Lower leg skin (tissue), 4 donors: ENCODE measurements around the gene CDCA5. TPM values are rescaled to one million over a fixed set of nuclear protein-coding genes. Genes with fewer than 3 reads are reported as not detected.

Source experiments
- DNase-seq, 2 donors: peaks; one replicate each; pipeline ENCODE4 v3.0.0-alpha.2; 2019; ENCODE audit warnings: low spot score in 2 of 2
- H3K4me3 ChIP-seq: fragments of 200-600 bp; sonication (generic); 2 replicates; pipeline ENCODE4 v1.5.1; 2017; ENCODE audit warnings: mild to moderate bottlenecking, low read depth; ENCODE audit not compliant: poor library complexity, severe bottlenecking
- POLR2A ChIP-seq, 2 donors: fragments of 450-650 bp; IDR thresholded peaks; one replicate each; pipeline ENCODE4 v1.6.1; 2016 to 2017; ENCODE audit warnings: antibody characterized with exemption in 2 of 2, mild to moderate bottlenecking in 1 of 2, moderate library complexity in 1 of 2
- WGBS, 2 donors: methylation state at CpG; one replicate each; pipeline ENCODE4 v1.1.5; 2018; 5-methylcytosine and 5-hydroxymethylcytosine counted together
- intact Hi-C: fragments of 100-400 bp; cut with DNase I; formaldehyde crosslinking; loops from one replicate; pipeline ENCODE4 v1.15.0; 2023; ENCODE audit warnings: low total_unique reads
- total RNA-seq, 4 donors: library from RNA; depleted of rRNA; stranded (reverse); fragments of >200 nt; gene quantifications; one replicate each; pipeline ENCODE4 v1.1.0, GENCODE V29; 2016
- TF ChIP-seq, protein P1 (sequence below), 3 donors: fragments of 450-650 bp; IDR thresholded peaks; one replicate each; pipeline ENCODE4 v1.5.1; 2016; ENCODE audit warnings: antibody characterized with exemption in 3 of 3, mild to moderate bottlenecking in 3 of 3, moderate library complexity in 2 of 3

CDCA5 gene
- total RNA-seq, 4 donors from 2014 or later = 1.0 to 2.4 (median 1.7) TPM

DNA sequence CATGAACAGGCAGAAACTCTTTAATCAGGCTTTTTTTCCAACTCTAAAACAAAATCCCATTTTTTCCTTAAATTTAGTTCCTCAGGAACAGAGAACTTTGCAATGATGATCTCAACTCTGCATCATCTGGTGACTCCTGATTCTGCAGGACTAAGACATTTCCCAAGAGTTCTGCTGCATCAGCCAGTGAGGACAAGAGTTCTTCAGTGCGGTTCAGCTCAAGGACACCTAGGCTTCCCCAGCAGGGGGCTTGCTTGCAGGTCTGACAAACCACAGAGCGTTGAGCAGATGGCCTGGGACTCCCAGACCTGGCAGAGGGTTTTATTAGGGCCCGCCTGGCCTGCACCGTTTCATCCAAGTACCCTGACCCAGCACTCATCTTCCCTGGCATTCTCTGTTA, 6.4 kb downstream of the CDCA5 start:
- 76 to 77% methylated on average over 4 of the region's 4 CpGs for WGBS, 2 donors
- H3K4me3 ChIP-seq = no peak overlapping the region
- TF ChIP-seq, protein P1, sequence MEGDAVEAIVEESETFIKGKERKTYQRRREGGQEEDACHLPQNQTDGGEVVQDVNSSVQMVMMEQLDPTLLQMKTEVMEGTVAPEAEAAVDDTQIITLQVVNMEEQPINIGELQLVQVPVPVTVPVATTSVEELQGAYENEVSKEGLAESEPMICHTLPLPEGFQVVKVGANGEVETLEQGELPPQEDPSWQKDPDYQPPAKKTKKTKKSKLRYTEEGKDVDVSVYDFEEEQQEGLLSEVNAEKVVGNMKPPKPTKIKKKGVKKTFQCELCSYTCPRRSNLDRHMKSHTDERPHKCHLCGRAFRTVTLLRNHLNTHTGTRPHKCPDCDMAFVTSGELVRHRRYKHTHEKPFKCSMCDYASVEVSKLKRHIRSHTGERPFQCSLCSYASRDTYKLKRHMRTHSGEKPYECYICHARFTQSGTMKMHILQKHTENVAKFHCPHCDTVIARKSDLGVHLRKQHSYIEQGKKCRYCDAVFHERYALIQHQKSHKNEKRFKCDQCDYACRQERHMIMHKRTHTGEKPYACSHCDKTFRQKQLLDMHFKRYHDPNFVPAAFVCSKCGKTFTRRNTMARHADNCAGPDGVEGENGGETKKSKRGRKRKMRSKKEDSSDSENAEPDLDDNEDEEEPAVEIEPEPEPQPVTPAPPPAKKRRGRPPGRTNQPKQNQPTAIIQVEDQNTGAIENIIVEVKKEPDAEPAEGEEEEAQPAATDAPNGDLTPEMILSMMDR (IDR thresholded peaks at IDR 0.05) = no peak
- no peak for TF ChIP-seq POLR2A (IDR thresholded peaks at IDR 0.05)
- DNase-seq = no peak
- intact Hi-C loops = no loop called here

DNA sequence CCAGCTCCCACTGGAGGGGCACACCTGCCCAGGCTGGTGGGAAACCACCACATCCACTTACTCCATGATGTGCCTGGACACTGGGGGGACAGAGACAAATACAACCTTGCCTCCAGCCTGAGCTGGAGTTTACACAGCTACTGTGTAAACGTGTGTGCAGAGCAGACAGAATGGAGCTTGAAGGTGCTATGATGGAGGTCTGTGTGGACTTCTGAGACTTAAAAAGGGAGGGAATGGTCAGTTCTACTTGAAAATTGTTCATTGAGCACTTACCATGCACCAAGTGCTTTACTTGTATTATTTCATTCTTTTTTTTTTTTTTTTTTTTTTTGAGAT, 11.2 kb downstream of the CDCA5 start:
- DNase-seq = no peak
- H3K4me3 ChIP-seq = no peak overlapping the region
- TF ChIP-seq, protein P1 (IDR thresholded peaks at IDR 0.05) = no peak
- TF ChIP-seq POLR2A (IDR thresholded peaks at IDR 0.05) = no peak
- 55 to 62% methylated on average over 1 of the region's 1 CpG for WGBS, 2 donors
- intact Hi-C loops = no loop called here

DNA sequence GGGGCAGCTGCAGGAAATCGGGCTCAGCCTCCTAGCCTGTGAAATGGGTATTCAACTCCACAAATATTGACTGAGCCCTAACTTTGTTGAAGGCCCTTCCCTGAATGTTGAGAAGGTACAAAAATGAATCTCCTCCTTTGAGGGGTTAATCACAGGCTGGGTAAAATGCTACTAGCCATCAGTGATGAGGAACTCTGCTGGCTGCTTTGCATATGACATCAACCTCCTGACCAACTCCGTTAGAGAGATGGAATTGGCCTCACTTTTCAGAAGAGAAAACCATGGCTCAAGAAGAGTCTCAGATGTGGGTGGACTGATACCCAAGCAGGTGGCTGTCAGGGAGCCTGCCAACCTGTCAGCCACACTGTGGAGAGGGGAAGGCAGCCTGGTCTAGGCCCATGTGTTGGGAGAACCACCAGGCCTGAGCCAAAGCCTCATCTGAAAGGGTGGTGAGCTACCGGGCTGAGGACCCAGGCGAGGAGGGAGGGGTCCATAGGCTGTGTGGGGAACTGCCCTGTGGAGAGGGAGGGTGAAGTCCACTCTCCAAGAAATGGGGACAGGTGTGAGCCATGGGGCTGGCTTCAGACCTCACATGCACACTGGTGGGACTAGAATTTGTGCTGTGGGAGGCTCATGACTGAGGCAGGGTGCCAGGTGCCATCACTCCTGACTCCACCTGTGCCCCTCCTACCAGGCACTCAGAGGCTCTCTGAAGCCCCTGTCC, 11.8 kb downstream of the CDCA5 start:
- intact Hi-C loops = no loop called here
- no peak overlapping the region for H3K4me3 ChIP-seq

DNA sequence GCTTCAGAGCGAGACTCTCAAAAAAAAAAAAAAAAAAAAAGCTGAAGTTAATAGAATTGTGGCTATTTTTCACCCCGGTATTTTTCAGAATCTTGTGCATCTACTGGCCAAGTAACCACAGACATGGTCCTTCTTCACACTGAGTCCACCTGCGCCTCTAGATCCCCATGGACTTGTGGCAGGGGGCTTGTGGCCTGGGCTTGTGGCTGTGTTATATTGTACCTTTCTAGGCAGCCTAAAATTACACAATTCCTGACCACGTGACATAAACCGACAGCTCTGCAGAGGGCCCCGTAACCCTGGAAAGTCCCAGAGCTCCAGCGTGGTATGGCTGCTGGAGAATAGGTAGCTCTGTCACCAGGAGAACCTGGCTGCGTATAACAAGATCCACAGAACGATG, 14.6 kb downstream of the CDCA5 start:
- TF ChIP-seq POLR2A (IDR thresholded peaks at IDR 0.05) = no peak
- TF ChIP-seq, protein P1 (IDR thresholded peaks at IDR 0.05) = no peak
- H3K4me3 ChIP-seq = no peak overlapping the region
- WGBS, 2 donors = 60 to 63% methylated on average over 9 of the region's 9 CpGs
- DNase-seq = no peak
- intact Hi-C loops = no loop called here

More for the DNA sequence above, 11.8 kb downstream of the CDCA5 start:
- TF ChIP-seq POLR2A (IDR thresholded peaks at IDR 0.05) = no peak
- TF ChIP-seq, protein P1 (IDR thresholded peaks at IDR 0.05) = no peak
- WGBS, 2 donors = 53 to 84% methylated on average over 4 of the region's 4 CpGs
- DNase-seq = no peak

DNA sequence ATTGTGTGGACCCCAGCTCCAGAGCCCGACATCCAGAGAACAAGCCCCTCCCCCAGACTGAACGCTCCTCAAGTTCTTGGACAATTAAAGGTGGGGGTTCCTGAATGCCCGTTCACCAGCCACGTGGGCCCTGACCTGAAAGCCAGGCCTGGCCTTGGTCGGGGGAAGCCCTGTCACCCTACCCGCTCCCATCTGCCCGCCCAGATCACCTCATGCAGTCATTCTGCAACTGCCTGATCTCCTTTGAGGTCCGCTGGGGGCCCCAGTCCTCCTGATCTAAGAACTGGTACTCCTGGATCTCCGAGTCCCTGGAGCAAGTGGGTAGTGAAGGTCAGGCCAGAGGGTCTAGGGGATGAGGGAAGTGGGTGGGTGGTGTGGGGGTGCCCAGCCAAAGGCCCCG, 16.4 kb downstream of the CDCA5 start:
- no peak for TF ChIP-seq POLR2A (IDR thresholded peaks at IDR 0.05)
- TF ChIP-seq, protein P1 (IDR thresholded peaks at IDR 0.05) = no peak
- 89 to 91% methylated on average over 8 of the region's 10 CpGs for WGBS, 2 donors

DNA sequence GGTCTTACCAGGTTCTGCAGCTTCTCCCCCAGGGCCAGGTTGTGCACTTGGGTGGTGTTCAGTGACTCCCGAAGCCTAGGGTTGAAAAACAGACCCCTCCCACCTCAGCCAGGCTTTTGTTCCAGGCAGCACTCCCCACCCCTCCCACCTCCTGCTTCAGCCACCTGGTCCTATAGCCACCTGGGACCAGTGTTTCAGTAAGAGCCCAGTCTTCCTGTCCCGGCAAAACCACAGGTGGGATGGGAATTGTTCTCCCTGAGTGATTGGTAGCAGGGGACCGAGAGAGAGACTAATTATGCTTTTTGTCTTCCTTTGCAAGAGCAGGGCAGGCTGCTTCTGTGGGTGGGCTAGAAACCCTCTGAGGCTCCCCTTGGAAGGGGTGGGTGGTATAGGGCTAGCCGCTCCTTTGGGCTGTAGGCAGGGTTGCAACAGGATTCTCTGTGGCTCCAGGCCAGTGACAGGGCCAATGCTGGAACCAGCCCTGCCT, 17.0 kb downstream of the CDCA5 start:
- no peak for TF ChIP-seq POLR2A (IDR thresholded peaks at IDR 0.05)
- TF ChIP-seq, protein P1 (IDR thresholded peaks at IDR 0.05) = no peak
- intact Hi-C loops = no loop called here
- no peak for DNase-seq
- 69 to 83% methylated on average over 4 of the region's 4 CpGs for WGBS, 2 donors
- H3K4me3 ChIP-seq = no peak overlapping the region

More for the DNA sequence above, 16.4 kb downstream of the CDCA5 start:
- H3K4me3 ChIP-seq = no peak overlapping the region
- no peak for DNase-seq
- intact Hi-C loops = no loop called here
